Mesenteric fat pad (tissue), 1 donor: Measurements from ENCODE around the gene TNP2. TPM values are rescaled to one million over a fixed set of nuclear protein-coding genes. Genes with fewer than 3 reads are reported as not detected.

Source experiments
- DNase-seq: peaks from one replicate; pipeline ENCODE4 v3.0.0-alpha.2; 2020; ENCODE audit warnings: low spot score
- total RNA-seq: library from RNA; stranded (reverse); fragmentation: NEBNext Ultra II Directional; extraction: Animal tissue kit (Norgen Biotek cat#: 25700); gene quantifications from one replicate; pipeline ENCODE4 v1.2.1, GENCODE V29; 2021
- donor health status: DM: yes; HTN: yes; CAD: no.

Gene TNP2
- total RNA-seq, 1 donor from 2014 or later, result not detected

- no peak for DNase-seq
These were observed 12.4 kb downstream of the TNP2 start for GRCh38 chr16:11256661-11257130.

GRCh38 chr16:11255737-11256660, 13.1 kb downstream of the TNP2 start, which contains the start of gene SOCS1:
Gene SOCS1 (minus strand): TSS chr16:11256204. CDS start chr16:11255478, 726 bp downstream.
- peak; percentile 96 for DNase-seq

GRCh38 chr16:11254913-11255736, 14.0 kb downstream of the TNP2 start:
- DNase-seq, result no peak

- DNase-seq, result no peak
These were observed 14.9 kb downstream of the TNP2 start for GRCh38 chr16:11253995-11254912.

GRCh38 chr16:11253009-11253994, 15.8 kb downstream of the TNP2 start:
- DNase-seq, result no peak

- DNase-seq, result no peak
These were observed 16.6 kb downstream of the TNP2 start for GRCh38 chr16:11252482-11252931.

GRCh38 chr16:11251525-11252481, 17.3 kb downstream of the TNP2 start:
- no peak for DNase-seq

GRCh38 chr16:11250786-11251524, 18.2 kb downstream of the TNP2 start:
- no peak for DNase-seq

GRCh38 chr16:11250091-11250785, 18.9 kb downstream of the TNP2 start:
- no peak for DNase-seq

GRCh38 chr16:11249233-11250061, 19.7 kb downstream of the TNP2 start:
- DNase-seq, result no peak

GRCh38 chr16:11248133-11248532, 21.0 kb downstream of the TNP2 start:
- no peak for DNase-seq

GRCh38 chr16:11245988-11246387, 23.1 kb downstream of the TNP2 start:
- DNase-seq, result no peak

- DNase-seq, result no peak
These were observed 23.8 kb downstream of the TNP2 start for GRCh38 chr16:11245222-11245737.

- no peak for DNase-seq
These were observed 26.5 kb downstream of the TNP2 start for GRCh38 chr16:11242658-11243057.

- DNase-seq, result no peak
These were observed 27.5 kb downstream of the TNP2 start for GRCh38 chr16:11241480-11242204.
